Measurements from ENCODE around the gene PAN2.

The PAN2 gene

DNA sequence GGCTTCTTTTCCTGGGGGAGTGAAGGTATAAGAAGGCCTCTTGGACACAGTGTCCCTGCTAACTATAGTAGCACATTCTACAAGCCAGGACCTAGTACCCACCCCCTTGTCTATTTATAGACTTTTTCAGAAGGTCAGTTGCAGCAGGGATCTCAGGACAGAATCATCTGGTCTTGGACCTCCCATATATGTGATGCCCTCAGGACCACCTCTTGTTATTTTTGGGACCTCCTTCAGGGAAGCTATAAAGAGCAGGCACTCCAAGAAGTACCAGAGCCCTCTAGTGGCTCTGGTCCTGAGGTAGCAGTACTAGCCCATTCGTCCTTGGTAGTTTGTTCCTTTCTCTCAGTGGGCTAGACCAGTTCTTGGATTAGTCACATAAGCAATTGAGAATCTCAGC, 62.8 kb downstream of the PAN2 start:
- H3K9ac ChIP-seq (ENCODE audit: low read length), result no peak overlapping the region
- peaks cover 7% of the 10 kb centered on the region for H3K4me1 ChIP-seq (ENCODE audit: control insufficient read depth, insufficient read depth, low read length)
- peaks cover 26% of the 10 kb centered on the region for H3K36me3 ChIP-seq (ENCODE audit: control insufficient read depth, insufficient read depth, low read length)
- H3K27me3 ChIP-seq (ENCODE audit: control insufficient read depth, insufficient read depth, low read length), result no peaks in the 10 kb centered on the region
- H3K4me3 ChIP-seq (ENCODE audit: low read length), result no peak overlapping the region
- H3K27ac ChIP-seq (ENCODE audit: low read depth, low read length), result no peak overlapping the region

DNA sequence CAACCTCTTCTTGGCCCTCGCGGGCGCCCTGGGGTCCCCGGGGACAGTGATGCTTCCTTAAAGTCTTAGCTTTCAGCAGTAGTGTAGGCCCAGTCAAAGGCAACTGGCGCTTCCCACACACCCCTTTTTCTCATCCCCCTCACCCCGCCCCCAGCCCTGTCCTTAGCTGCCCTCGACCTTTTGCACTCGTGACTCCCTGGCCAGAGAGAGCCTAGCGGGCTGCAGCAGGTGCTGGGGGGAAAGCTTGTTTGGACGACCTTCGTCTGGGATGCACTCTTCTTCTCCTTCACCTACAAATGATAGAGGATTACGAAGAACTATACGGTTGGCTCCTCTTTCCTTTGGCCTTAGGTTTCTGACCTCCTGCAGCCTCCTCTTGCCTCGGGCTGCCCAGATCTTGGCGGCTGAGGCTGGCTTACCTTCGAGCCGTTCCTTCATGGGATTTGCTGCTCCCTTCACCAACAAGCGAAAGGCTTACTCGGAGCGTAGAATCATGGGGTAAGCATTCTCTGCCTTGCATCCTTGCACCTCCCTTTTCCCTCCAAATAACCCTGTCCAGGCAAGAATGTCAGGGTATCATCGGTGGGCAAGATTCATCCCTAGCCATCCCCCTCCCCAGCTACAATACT, 66.2 kb downstream of the PAN2 start:
- H3K9ac ChIP-seq (ENCODE audit: low read length), result peak overlapping the region; percentile 88
- H3K27ac ChIP-seq (ENCODE audit: low read depth, low read length), result peak overlapping the region; percentile 95
- no peaks in the 10 kb centered on the region for H3K27me3 ChIP-seq (ENCODE audit: control insufficient read depth, insufficient read depth, low read length)
- peak overlapping the region; percentile 77 for H3K4me3 ChIP-seq (ENCODE audit: low read length)
- peaks cover 2% of the 10 kb centered on the region for H3K36me3 ChIP-seq (ENCODE audit: control insufficient read depth, insufficient read depth, low read length)
- peaks cover 7% of the 10 kb centered on the region for H3K4me1 ChIP-seq (ENCODE audit: control insufficient read depth, insufficient read depth, low read length)

DNA sequence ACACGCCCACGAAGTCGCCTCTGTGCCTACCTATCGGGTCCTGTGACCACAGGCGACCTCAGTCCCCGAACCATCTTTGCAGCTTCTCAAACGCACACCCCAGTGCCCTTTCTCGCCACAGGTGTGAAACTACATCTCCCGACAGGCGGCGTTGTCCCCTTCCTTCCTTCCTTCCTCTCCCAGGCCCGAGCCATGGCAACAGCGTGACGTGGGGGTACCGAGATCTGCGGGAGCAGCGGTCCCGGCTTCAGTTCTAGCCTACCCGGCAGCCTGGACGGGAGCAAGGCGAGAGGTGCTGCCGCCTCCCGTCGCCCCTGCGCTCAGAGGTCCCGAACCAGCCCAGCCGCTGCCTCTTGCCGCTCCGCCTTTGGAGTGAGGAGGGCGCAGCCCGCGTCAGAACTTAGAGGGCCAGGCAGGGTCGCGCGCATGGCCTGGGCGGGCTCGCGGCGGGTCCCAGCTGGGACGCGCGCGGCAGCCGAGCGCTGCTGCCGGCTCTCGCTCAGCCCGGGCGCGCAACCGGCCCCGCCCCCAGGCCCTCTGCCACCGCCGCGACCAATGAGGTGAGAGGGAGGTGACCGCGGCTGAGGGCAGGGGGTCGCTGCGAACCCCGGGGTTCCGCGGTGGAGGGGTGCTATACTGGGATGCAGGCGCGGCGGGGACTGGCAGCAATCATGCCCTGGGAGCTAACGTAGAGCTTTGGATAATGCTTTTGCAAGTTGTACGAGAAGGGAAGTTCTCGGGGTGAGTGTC, 66.9 kb downstream of the PAN2 start, which contains the start of gene COQ10A:
Gene COQ10A (plus strand): TSS at position 250 of the 750 bp plus-strand sequence. CDS start 177 bp downstream, at position 427.
- Histone ChIP-seq H3K9ac (ENCODE audit: low read length) (peak within 1 kb of the TSS; percentile 88), H3K4me3 (ENCODE audit: low read length) (peak within 1 kb of the TSS; percentile 77), H3K27ac (ENCODE audit: low read depth, low read length) (peak within 1 kb of the TSS; percentile 95), H3K4me1 (ENCODE audit: control insufficient read depth, insufficient read depth, low read length) (peaks cover 7% of the 10 kb centered on the region), H3K27me3 (ENCODE audit: control insufficient read depth, insufficient read depth, low read length) (no peaks in the 10 kb centered on the region), H3K36me3 (ENCODE audit: control insufficient read depth, insufficient read depth, low read length) (no peaks in the 10 kb centered on the region)

Measured in rectal smooth muscle tissue (tissue), 1 donor.